Limb (tissue), 2 donors: Measurements from ENCODE around the gene ALG1.

ENCODE experiments used
- DNase-seq, 2 donors: peaks; one replicate each; pipeline ENCODE4 v3.0.0-alpha.2; 2016; ENCODE audit errors: extremely low spot score in 2 of 2

Gene ALG1, protein sequence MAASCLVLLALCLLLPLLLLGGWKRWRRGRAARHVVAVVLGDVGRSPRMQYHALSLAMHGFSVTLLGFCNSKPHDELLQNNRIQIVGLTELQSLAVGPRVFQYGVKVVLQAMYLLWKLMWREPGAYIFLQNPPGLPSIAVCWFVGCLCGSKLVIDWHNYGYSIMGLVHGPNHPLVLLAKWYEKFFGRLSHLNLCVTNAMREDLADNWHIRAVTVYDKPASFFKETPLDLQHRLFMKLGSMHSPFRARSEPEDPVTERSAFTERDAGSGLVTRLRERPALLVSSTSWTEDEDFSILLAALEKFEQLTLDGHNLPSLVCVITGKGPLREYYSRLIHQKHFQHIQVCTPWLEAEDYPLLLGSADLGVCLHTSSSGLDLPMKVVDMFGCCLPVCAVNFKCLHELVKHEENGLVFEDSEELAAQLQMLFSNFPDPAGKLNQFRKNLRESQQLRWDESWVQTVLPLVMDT

GRCh38 chr16:5071681-5072333, at the start of gene ALG1:
Gene ALG1 (plus strand): TSS chr16:5071843. CDS start chr16:5071850, 7 bp downstream.
- DNase-seq, result peak; percentile 91 to 92

GRCh38 chr16:5022521-5022920, 49.1 kb upstream of the ALG1 start:
- DNase-seq, result no peak

DNA sequence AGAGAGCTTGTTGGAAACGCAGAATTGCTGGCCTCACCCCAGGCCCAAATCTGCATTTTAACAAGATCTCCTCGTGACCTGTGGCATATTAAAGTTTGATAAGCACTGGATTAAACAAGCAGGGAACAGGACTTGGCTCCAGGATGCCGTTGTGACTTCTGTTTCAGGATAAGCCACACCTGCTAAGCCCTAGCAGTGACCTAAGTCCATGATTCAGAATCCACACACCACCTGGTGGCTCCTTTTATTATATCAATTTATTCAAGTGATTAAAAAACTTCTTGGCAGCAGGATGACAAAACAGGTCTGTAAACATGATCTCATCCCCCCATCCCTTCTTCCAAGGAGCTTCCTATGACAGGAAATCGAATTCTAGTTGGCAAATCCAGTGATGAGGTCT, 47.0 kb upstream of the ALG1 start:
- no peak for DNase-seq

GRCh38 chr16:5025171-5025632, 46.4 kb upstream of the ALG1 start:
- peak in 1 of 2 donors; percentile 46 for DNase-seq

DNA sequence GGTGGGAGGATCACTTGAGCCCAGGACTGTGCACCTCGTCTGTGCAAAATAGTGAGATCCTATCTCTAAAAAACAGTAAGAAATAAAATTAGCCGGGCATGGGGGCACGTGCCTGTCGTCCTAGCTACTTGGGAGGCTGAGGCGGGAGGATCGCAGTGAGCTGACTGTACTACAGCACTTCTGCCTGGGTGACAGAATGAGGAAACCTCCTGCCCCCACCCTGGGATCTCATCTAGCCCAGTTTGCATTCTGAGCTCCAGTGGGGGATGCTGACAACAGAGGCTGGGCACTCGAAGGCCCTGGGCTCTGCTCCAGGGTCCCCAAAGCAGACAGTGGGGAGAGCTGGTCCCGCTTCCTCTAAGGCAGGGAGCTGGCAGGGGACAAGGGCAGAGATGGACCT, 45.0 kb upstream of the ALG1 start:
- no peak for DNase-seq

DNA sequence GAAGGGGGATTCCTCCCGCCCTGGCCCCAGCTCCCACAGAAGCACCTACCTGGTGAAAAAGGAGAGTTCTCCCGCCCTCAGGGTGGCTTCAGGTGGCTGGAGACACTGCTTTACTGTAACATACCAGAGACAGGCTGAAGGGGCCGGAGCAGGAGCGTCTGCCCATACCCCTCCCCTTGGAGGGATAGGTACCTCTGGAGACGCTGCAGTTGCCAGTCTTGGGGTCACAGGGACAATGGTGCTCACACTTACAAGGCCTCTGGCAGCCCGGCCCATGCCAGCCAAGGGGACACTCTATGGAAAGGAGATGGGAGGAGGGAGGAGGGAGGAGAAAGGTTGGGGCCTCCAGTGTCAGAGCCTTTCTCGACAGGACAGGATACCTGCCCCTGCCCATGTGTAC, 44.6 kb upstream of the ALG1 start:
- DNase-seq, result no peak

DNA sequence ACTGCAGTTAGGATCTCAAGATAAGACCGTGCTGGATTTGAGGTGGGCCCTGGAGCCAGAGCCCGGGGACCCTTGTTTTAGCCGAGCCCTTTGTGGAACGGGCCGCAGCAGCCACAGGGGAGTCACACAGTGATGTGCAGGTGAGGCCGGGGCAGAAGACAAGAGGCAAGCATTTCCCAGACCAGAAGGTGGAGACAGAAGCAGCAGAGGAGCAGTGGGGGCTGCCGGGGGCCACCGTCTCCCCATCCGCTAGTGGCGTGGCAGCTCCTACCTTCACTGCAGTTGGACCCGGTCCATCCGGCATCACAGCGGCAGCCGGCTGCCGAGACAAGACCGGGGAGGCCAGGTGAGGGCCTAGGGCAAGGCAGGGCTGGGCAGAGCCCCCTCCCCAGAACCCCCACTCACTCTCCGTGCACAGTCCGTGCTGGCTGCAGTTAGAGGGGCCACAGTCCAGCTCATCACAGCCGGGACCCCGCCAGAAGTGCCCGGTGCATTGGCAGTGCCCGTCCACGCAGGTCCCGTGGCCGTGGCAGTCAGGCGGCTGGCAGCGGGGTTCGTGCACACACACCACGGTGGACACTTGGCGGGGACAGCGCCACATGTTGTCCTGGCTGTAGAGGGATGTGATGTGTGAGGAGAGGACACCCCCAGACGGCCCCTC, 43.9 kb upstream of the ALG1 start:
- DNase-seq, result no peak

DNA sequence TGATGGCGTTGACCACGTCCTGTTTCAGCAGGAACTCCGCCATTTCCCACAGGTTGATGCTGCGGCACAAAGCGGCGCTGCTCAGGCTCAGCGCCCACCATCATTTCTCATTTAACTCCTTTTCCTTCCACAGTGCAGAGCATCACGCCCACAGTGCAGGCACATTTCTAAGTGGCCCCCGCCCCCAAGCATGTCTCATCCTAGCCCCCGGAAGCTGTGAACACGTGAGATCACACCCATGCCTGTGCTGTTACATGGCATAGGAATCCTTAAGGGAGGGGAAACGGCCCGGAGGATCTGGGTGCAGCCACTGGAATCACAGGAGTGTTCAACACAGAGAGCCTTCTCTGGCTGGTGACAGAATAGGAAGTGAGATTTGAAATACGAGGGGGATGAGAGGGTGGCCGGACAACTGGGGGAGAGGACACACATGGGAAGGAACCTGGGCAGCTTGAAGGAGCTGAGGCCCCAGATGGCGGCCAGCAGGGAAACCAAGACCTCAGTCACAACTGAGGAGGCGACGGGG, 42.6 kb upstream of the ALG1 start:
- DNase-seq, result no peak

GRCh38 chr16:5030251-5030870, 41.3 kb upstream of the ALG1 start:
- no peak for DNase-seq

DNA sequence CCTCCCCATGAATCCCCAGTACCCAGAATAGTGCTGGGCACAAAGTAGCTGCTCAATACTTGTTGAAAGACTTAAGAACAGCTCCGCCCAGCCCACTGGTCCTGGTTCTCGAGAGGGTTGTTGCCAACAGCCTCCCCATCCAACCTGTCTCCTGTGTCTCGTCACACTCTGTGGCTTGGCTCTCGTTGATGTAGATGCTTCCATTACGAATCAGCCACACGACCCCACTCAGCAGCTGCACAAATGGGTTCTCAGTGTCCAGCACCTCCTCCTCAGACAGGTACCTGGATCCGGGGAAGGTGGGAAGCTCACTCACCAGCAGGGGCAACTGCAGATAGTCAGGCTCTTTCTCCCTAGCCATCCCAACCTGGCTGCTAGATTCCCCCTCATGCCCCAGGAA, 40.0 kb upstream of the ALG1 start:
- no peak for DNase-seq

DNA sequence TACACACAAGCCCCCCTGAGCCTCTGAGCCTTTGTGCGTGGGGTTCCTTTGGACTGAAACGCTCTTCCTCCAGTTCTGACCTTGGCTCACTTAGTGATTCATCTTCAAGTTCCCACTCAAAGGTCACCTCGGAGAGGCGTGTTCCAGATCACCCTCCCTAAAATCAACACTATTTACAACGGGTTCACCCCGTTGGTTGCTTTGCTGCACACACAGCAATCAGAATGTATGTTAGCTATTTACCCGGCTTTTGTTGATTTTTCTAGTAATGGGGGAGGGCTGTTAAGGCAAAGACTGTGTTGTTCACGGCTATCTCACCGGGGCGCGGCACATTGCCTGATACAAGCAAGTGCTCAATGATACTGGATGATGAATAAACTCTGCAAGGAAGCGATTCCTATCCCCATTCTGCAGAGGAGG, 38.9 kb upstream of the ALG1 start:
- DNase-seq, result no peak

GRCh38 chr16:5033256-5034166, 38.1 kb upstream of the ALG1 start, which contains the start of gene NAGPA:
Gene NAGPA (minus strand): TSS chr16:5033935. CDS start chr16:5033914, 21 bp downstream.
- DNase-seq, result peak; percentile 86 to 94

GRCh38 chr16:5034167-5034523, 37.5 kb upstream of the ALG1 start:
- no peak for DNase-seq

GRCh38 chr16:5035909-5036227, 35.8 kb upstream of the ALG1 start:
- DNase-seq, result no peak

- DNase-seq, result no peak
These were observed 35.2 kb upstream of the ALG1 start for GRCh38 chr16:5036228-5037156.

DNA sequence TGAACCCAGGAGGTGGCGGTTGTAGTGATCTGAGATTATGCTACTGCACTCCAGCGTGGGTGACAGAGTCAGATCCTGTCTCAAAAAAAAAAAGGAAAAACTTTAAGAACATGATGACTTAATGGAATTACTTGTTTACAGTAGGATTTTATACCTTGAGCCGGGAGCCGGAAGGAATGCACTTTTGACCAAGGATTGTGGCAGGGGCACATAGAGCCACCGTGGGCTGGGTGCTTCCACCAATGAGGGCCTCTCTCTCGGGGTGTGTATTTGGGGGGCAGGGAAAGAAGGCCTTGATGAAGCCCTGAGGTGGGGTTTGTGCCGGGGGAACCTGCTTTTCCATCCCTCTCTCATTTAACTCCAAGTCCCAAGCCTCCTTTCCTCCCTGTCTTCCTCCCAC, 31.2 kb upstream of the ALG1 start:
- no peak for DNase-seq

GRCh38 chr16:5041600-5042133, 30.0 kb upstream of the ALG1 start:
- no peak for DNase-seq

DNA sequence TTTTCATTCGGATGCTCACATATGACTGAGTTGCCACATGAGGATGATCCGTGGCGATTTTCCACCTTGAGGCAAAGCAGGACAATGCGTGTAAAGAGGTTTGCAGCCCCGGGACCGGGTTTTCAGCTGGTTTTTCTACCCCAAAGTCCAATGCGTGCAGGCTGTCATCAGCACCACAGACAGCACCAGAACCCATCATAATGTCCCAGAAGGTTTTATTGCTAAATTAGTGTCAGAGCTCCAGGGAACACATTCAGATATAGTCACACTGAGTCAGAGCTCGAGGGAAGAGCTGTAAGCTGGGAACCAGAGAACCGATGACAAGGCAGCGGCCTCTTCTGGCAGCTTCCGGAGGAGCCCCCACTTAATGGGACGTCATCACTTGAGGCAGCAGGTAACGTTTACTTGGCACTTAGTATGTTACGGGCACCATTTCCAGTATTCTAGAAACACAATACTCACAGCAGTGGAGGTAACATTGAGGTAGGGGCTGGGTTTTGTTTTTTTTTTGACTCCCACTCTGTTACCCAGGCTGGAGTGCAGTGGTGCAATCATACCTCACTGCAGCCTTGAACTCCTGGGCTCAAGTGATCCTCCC, 29.0 kb upstream of the ALG1 start:
- no peak for DNase-seq

- DNase-seq, result no peak
These were observed 27.6 kb upstream of the ALG1 start for GRCh38 chr16:5044011-5044540.
